MCF 10A (cell line): Measurements from ENCODE around the gene CTSS. TPM values are rescaled to one million over a fixed set of nuclear protein-coding genes. Genes with fewer than 3 reads are reported as not detected.

Experiments
- BruUV-seq: library from RNA; stranded (reverse); fragments of 400-500 nt; replicated peaks from 2 replicates; lab custom pipeline; 2021; lab: Mats Ljungman, UMichigan
- CTCF ChIA-PET: fragments of 300-600 bp; sonication (Branson Sonifier 250); formaldehyde crosslinking; extraction: SDS; loops from one replicate; lab custom pipeline; 2021; ENCODE audit warnings: antibody characterized with exemption, inconsistent platforms; lab: Yijun Ruan, JAX
- POLR2A ChIA-PET: fragments of 300-600, 350-650 bp; sonication (Branson Sonifier 250); formaldehyde crosslinking; extraction: SDS; loops from one replicate; lab custom pipeline; 2020; ENCODE audit warnings: antibody characterized with exemption, inconsistent platforms; lab: Yijun Ruan, JAX
- DNase-seq: peaks from one replicate; pipeline ENCODE4 v3.0.0-alpha.2; 2018; ENCODE audit not compliant: unreplicated experiment
- H3K27ac Mint-ChIP-seq: one replicate; pipeline ENCODE4 v1.8.0; 2022; ENCODE audit warnings: mild to moderate bottlenecking, low read depth, mixed read lengths; ENCODE audit not compliant: unreplicated experiment
- H3K27me3 Mint-ChIP-seq: one replicate; pipeline ENCODE4 v1.8.0; 2022; ENCODE audit warnings: mixed read lengths; ENCODE audit not compliant: insufficient read depth, unreplicated experiment
- H3K36me3 Mint-ChIP-seq: one replicate; pipeline ENCODE4 v1.8.0; 2022; ENCODE audit warnings: mild to moderate bottlenecking, moderate library complexity, mixed read lengths; ENCODE audit not compliant: insufficient read depth, unreplicated experiment
- H3K4me1 Mint-ChIP-seq: one replicate; pipeline ENCODE4 v1.8.0; 2022; ENCODE audit warnings: mixed read lengths; ENCODE audit not compliant: insufficient read depth, unreplicated experiment
- H3K4me3 Mint-ChIP-seq: one replicate; pipeline ENCODE4 v1.8.0; 2022; ENCODE audit warnings: mild to moderate bottlenecking, moderate library complexity, mixed read lengths; ENCODE audit not compliant: unreplicated experiment
- H3K9me3 Mint-ChIP-seq: one replicate; pipeline ENCODE4 v1.8.0; 2022; ENCODE audit warnings: mixed read lengths; ENCODE audit not compliant: unreplicated experiment
- intact Hi-C: fragments of 100-400 bp; cut with micrococcal nuclease; formaldehyde crosslinking; loops from 2 replicates; pipeline ENCODE4 v1.14.1; 2022
- total RNA-seq: library from RNA; stranded (reverse); gene quantifications from 2 replicates; pipeline ENCODE4 v1.2.3, GENCODE V29; 2022
- TF ChIP-seq, protein P1 (sequence below): fragments of 200-600 bp; IDR thresholded peaks from one replicate; pipeline ENCODE4 v1.8.0; 2022; ENCODE audit warnings: antibody characterized with exemption, mild to moderate bottlenecking; ENCODE audit not compliant: unreplicated experiment

The CTSS gene
- total RNA-seq, 1 experiment from 2014 or later = 0.75 TPM

DNA sequence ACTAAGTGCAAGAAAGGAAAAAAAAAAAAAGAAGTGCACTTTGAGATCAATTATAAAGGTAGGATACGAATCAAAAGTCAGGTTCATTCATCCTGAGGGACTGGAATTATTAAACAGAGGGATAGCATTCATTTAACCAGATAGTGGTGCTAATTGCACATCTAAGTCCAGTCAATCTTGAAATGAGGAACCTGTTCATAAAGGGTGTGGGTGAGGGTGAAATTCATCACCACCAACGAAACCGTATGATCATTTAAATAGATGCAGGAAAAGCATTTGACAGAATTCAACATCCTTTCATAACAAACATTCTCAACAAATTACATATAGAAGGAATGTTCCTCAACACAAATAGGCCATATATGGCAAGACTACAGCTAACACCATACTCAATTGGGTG, 5.6 kb downstream of the CTSS start:
- Mint-ChIP-seq H3K36me3 (peaks cover 2% of the 10 kb centered on the region), H3K27me3 (no peaks in the 10 kb centered on the region), H3K9me3 (no peaks in the 10 kb centered on the region), H3K27ac (no peak overlapping the region), H3K4me1 (peaks cover 14% of the 10 kb centered on the region), H3K4me3 (no peak overlapping the region)
- no TSS peak for BruUV-seq
- ChIA-PET CTCF (interaction anchor here (1.0 to 1.6 kb wide), 2 partner anchors 18 to 227 kb away, joined by 3 to 4 read pairs; no protein-coding TSS in a partner anchor), POLR2A (no interaction called here)
- TF ChIP-seq, protein P1, sequence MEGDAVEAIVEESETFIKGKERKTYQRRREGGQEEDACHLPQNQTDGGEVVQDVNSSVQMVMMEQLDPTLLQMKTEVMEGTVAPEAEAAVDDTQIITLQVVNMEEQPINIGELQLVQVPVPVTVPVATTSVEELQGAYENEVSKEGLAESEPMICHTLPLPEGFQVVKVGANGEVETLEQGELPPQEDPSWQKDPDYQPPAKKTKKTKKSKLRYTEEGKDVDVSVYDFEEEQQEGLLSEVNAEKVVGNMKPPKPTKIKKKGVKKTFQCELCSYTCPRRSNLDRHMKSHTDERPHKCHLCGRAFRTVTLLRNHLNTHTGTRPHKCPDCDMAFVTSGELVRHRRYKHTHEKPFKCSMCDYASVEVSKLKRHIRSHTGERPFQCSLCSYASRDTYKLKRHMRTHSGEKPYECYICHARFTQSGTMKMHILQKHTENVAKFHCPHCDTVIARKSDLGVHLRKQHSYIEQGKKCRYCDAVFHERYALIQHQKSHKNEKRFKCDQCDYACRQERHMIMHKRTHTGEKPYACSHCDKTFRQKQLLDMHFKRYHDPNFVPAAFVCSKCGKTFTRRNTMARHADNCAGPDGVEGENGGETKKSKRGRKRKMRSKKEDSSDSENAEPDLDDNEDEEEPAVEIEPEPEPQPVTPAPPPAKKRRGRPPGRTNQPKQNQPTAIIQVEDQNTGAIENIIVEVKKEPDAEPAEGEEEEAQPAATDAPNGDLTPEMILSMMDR = no peak
- no peak for DNase-seq
- intact Hi-C loops = no loop called here

DNA sequence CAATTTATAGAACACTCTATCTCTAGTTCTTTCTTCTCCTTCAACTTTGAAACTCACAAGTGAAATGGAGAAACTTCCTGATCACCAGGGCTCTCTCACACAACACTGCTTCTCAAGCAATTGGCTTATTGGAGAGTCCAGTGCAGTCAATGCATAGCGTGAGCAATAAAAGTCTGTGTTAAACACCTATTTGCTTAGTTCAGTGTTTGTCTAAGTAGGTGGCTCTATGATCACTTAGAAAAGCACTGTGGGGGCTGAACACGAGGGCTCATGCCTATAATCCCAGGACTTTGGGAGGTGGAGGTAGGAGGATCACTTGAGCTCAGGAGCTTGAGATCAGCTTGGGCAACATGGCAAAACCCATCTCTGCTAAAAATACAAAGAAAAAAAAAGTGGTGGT, 12.2 kb downstream of the CTSS start:
- BruUV-seq = no TSS peak
- Mint-ChIP-seq H3K9me3 (no peaks in the 10 kb centered on the region), H3K36me3 (no peaks in the 10 kb centered on the region), H3K27ac (no peak overlapping the region), H3K4me3 (no peak overlapping the region), H3K4me1 (peaks cover 15% of the 10 kb centered on the region), H3K27me3 (no peaks in the 10 kb centered on the region)
- DNase-seq = no peak
- intact Hi-C loops = no loop called here
- TF ChIP-seq, protein P1 = no peak
- CTCF ChIA-PET = no interaction called here
- POLR2A ChIA-PET = interaction anchor here (1.1 to 1.7 kb wide), 2 partner anchors 10 to 56 kb away, joined by 3 to 4 read pairs; partner anchors contain the start of gene GOLPH3L

DNA sequence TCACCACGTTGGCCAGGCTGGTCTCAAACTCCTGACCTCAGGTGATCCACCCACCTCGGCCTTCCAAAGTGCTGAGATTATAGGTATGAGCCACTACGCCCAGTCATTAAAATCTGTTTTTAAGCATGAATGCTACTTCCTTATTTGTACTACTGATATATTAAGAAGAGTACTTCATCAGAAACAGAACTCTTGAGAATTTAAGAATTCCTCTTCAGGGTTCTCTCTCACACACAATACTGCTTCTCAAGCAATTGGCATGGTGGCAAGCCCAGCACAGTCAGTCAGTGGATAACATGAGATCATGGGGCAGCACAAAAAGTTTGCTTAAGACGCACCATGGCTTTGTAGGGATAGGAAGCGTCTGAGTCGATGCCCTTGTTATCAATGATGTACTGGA, 14.1 kb downstream of the CTSS start:
- ChIA-PET CTCF (interaction anchor here (0.9 kb wide), 1 partner anchor 62 kb away, joined by 3 read pairs; no protein-coding TSS in a partner anchor), POLR2A (interaction anchor here (1.1 to 2.2 kb wide), 3 partner anchors 13 to 183 kb away, joined by 3 to 6 read pairs (median 5); partner anchors contain the start of gene CTSS)
- Mint-ChIP-seq H3K27me3 (no peaks in the 10 kb centered on the region), H3K9me3 (no peaks in the 10 kb centered on the region), H3K4me3 (no peak overlapping the region), H3K27ac (no peak overlapping the region), H3K36me3 (no peaks in the 10 kb centered on the region), H3K4me1 (peaks cover 15% of the 10 kb centered on the region)
- DNase-seq = no peak
- no TSS peak for BruUV-seq
- intact Hi-C loops = no loop called here
- TF ChIP-seq, protein P1 = no peak

DNA sequence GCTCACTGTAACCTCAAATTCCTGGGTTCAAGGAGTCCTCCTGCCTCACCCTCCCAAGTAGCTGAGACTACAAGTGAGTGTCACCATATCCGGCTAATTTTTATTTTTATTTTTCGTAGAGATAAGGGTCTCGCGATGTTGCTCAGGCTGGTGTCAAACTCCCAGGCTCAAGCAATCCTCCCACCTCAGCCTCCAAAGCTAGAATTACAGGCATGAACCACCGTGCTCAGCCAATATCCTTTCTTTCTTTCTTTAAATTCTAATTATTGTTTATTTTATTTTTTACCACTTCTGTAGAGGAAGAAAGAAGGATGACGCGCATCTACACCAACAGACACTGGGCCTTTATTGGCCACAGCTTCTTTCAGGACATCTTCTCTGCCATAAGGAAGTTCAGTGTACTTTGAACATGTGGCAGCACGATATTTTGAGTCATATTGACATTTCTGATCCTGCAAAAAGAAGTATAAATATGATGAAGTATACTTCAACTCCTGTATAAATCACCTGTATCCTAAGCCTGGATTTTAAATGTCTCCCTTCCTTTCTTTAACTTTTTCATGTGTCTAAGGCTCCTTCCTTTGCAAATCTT, 15.8 kb downstream of the CTSS start:
- peaks cover 15% of the 10 kb centered on the region for H3K4me1 Mint-ChIP-seq
- no peak overlapping the region for H3K4me3 Mint-ChIP-seq
- DNase-seq = no peak
- CTCF ChIA-PET = interaction anchor here (0.6 to 1.1 kb wide), 3 partner anchors 14 to 217 kb away, joined by 3 read pairs; no protein-coding TSS in a partner anchor
- no peaks in the 10 kb centered on the region for H3K9me3 Mint-ChIP-seq
- no TSS peak for BruUV-seq
- H3K27me3 Mint-ChIP-seq = no peaks in the 10 kb centered on the region
- POLR2A ChIA-PET = interaction anchor here (0.6 to 2.1 kb wide), 3 partner anchors 11 to 602 kb away, joined by 3 to 7 read pairs (median 3); partner anchors contain the start of gene GOLPH3L
- TF ChIP-seq, protein P1 = no peak
- no peaks in the 10 kb centered on the region for H3K36me3 Mint-ChIP-seq
- intact Hi-C loops = no loop called here
- no peak overlapping the region for H3K27ac Mint-ChIP-seq
